ENCODE results near the gene ARHGEF35.
"Not testable (repeated sequence)": the region's sequence is repeated elsewhere in the genome, so short reads cannot be mapped to it uniquely, and the experiment has no call there.

ARHGEF35 gene

DNA sequence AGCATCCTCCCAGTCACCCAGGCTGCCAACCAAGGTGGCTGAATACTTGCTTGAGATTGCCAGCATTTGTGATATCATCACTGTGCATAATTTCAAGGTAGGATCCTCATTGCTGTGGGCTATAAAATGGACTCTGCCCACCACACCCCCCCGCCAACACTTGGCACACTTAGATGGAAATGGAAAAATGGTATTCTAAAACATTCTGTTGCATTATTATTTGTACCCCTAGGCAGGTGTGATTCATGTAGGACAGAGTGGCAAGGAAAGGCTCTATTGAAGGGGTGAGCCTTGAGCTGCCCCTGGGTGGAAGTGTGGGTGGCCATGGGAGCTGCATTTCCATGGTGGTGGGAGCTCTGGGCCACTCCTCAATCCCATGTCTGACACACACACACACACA, 22.9 kb upstream of the ARHGEF35 start:
- H3K9me3 ChIP-seq (ENCODE audit: control insufficient read depth, low read length); H3K4me1 ChIP-seq (ENCODE audit: control insufficient read depth, insufficient read depth, low read length, poor library complexity, severe bottlenecking); H3K27ac ChIP-seq (ENCODE audit: low read depth, low read length, severe bottlenecking); H3K36me3 ChIP-seq (ENCODE audit: control insufficient read depth, insufficient read depth, low read length); H3K4me3 ChIP-seq (ENCODE audit: extremely low read depth, insufficient read depth, low read length, poor library complexity, severe bottlenecking): not testable (repeated sequence)
- WGBS, 2 experiments (ENCODE audit: insufficient coverage in 2 of 2): no CpG with 5 or more reads among the region's 1 CpG

DNA sequence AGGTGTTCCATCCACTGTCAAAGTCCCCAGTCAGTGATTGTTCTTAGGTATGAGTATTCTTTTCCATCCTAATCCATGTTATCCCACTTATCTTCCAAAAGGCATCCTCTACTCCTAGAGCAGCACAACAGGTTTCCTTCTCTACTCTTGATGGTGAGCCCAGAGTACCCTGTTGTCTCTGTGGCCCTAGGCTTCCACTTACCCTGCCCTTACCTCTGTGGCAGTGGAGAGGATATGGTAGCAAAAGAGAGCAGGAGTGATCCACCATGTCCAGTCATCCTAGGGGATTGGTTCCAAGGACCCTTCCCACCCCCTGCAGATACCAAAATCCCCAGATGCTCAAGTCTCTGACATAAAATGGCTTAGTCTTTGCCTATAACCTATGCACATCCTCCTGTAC, 21.6 kb upstream of the ARHGEF35 start:
- not testable (repeated sequence) for H3K27ac ChIP-seq (ENCODE audit: low read depth, low read length, severe bottlenecking); H3K4me1 ChIP-seq (ENCODE audit: control insufficient read depth, insufficient read depth, low read length, poor library complexity, severe bottlenecking); H3K36me3 ChIP-seq (ENCODE audit: control insufficient read depth, insufficient read depth, low read length); H3K9me3 ChIP-seq (ENCODE audit: control insufficient read depth, low read length); H3K4me3 ChIP-seq (ENCODE audit: extremely low read depth, insufficient read depth, low read length, poor library complexity, severe bottlenecking)

DNA sequence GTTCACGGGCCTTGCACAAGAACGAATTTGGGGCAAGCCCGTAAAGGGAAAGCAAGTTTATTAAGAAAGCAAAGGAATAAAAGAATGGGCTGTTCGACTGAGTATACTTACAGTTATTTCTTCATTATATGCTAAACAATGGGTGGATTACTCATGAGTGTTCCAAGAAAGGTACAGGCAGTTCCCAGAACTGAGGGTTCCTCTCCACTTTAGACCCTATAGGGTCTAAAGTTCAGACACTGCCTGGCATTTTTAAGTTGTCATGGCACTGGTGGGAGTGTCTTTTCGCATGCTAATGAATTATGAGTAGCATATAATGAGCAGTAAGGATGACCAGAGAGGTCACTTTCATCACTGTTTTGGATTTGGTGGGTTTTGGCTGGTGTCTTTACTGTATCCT, 9.7 kb upstream of the ARHGEF35 start:
- H3K27ac ChIP-seq (ENCODE audit: low read depth, low read length, severe bottlenecking); H3K9me3 ChIP-seq (ENCODE audit: control insufficient read depth, low read length); H3K4me1 ChIP-seq (ENCODE audit: control insufficient read depth, insufficient read depth, low read length, poor library complexity, severe bottlenecking); H3K4me3 ChIP-seq (ENCODE audit: extremely low read depth, insufficient read depth, low read length, poor library complexity, severe bottlenecking); H3K36me3 ChIP-seq (ENCODE audit: control insufficient read depth, insufficient read depth, low read length): not testable (repeated sequence)
- no CpG with 5 or more reads among the region's 5 CpGs for whole genome bisulfite sequencing, 2 experiments (ENCODE audit: insufficient coverage in 2 of 2)

DNA sequence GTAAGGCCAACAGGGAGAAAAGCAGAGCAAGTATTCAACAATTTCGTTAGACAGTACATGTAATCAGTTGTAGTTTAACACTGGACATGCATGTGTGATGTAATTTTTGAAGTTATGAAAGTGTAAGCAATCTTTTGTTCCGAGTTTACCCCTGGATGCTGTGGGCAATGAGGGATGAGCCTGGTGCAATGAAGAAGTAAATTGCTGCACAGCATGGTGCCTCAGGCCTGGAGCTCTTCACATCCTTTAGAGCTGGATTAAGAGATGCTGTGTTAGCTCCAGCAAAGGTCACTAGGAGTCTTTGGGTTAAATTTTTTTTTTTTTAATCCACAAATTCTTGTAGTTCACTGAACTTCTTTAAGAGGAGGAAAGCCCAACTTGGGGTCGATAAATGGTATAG, 7.5 kb upstream of the ARHGEF35 start:
- WGBS, 2 experiments (ENCODE audit: insufficient coverage in 2 of 2): no CpG with 5 or more reads among the region's 3 CpGs
- H3K27ac ChIP-seq (ENCODE audit: low read depth, low read length, severe bottlenecking); H3K4me3 ChIP-seq (ENCODE audit: extremely low read depth, insufficient read depth, low read length, poor library complexity, severe bottlenecking); H3K36me3 ChIP-seq (ENCODE audit: control insufficient read depth, insufficient read depth, low read length); H3K9me3 ChIP-seq (ENCODE audit: control insufficient read depth, low read length); H3K4me1 ChIP-seq (ENCODE audit: control insufficient read depth, insufficient read depth, low read length, poor library complexity, severe bottlenecking): not testable (repeated sequence)

DNA sequence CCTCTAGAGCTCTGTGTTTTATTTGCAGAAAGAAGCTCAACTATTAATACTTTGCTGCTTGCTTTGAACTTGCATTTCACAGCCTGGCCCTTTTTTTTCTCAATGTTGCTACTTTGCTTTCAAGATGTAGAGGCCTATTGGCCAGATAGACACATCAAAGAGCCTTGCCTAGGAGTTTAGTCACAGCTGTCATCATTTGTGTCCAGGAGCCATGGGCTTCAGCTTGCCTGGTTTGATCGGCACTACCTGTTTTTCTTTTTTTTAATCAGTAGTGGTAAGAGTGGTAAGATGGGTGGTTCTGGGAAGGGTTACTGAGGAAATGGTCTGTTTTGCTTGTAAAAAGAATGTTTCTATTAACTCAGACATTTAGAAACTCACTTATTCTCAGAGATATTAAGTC, 6.3 kb upstream of the ARHGEF35 start:
- H3K4me1 ChIP-seq (ENCODE audit: control insufficient read depth, insufficient read depth, low read length, poor library complexity, severe bottlenecking); H3K9me3 ChIP-seq (ENCODE audit: control insufficient read depth, low read length); H3K4me3 ChIP-seq (ENCODE audit: extremely low read depth, insufficient read depth, low read length, poor library complexity, severe bottlenecking); H3K36me3 ChIP-seq (ENCODE audit: control insufficient read depth, insufficient read depth, low read length); H3K27ac ChIP-seq (ENCODE audit: low read depth, low read length, severe bottlenecking): not testable (repeated sequence)
- WGBS, 2 experiments (ENCODE audit: insufficient coverage in 2 of 2): no CpG with 5 or more reads among the region's 1 CpG

DNA sequence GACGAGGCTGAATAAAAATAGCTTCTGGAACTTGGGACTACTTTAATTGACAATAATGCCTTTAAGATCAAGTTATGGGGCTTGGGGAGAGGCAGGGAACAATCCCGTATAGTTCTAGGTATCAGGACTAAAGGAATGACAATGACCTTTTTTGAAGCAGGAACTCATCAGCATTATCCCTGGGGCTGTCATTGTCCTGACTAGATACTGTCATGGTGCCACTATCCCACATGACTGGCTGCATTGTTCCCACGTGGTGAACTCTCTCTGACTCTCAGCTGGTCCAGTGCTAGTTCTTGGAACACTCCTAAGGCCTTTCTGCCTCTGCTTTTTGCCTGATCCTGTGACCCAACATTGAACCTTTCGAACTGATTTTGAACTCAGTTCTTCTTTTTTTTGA, 3.3 kb upstream of the ARHGEF35 start:
- not testable (repeated sequence) for H3K4me3 ChIP-seq (ENCODE audit: extremely low read depth, insufficient read depth, low read length, poor library complexity, severe bottlenecking); H3K27ac ChIP-seq (ENCODE audit: low read depth, low read length, severe bottlenecking); H3K4me1 ChIP-seq (ENCODE audit: control insufficient read depth, insufficient read depth, low read length, poor library complexity, severe bottlenecking); H3K36me3 ChIP-seq (ENCODE audit: control insufficient read depth, insufficient read depth, low read length); H3K9me3 ChIP-seq (ENCODE audit: control insufficient read depth, low read length)
- WGBS, 2 experiments (ENCODE audit: insufficient coverage in 2 of 2): no CpG with 5 or more reads among the region's 4 CpGs

DNA sequence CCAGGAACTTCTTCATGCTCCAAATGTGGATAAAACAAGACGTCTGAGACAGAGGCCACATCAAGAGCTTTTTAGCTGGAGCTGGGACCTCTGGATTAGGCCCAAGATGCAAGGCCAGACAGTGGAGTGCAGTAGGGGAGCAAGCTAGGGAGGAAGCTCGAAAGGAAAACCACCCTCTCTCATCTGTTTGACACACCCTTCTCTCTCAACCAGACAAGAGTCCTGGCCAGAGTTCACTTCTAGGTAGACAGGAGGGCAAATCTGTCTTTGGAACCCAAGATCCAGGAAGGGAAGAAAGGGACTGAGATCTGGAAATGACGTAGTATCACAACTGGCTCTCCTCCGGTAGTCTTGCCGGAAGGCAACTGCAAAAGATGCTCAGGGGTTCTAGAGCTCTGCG, 1.2 kb downstream of the ARHGEF35 start:
- H3K4me3 ChIP-seq (ENCODE audit: extremely low read depth, insufficient read depth, low read length, poor library complexity, severe bottlenecking); H3K36me3 ChIP-seq (ENCODE audit: control insufficient read depth, insufficient read depth, low read length); H3K4me1 ChIP-seq (ENCODE audit: control insufficient read depth, insufficient read depth, low read length, poor library complexity, severe bottlenecking); H3K27ac ChIP-seq (ENCODE audit: low read depth, low read length, severe bottlenecking); H3K9me3 ChIP-seq (ENCODE audit: control insufficient read depth, low read length): not testable (repeated sequence)
- WGBS, 2 experiments (ENCODE audit: insufficient coverage in 2 of 2): no CpG with 5 or more reads among the region's 6 CpGs

DNA sequence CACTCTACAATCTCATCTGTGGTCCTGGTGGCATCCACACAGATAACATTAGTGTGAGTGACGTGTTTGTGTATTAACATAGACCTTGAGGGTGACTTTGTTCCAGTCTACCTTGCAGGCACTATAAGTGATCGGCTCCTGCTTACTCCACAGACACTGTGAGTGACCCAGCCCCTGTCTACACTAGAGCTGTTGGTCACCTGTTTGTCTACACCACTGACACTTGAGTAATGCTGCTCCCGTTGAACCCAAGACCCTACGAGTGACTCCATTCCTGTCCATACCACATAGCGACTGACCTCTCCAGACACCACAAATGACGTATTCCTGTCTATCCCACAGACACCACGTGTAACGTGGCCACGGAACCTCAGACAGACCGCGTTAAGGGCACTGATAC, 1.9 kb downstream of the ARHGEF35 start:
- H3K9me3 ChIP-seq (ENCODE audit: control insufficient read depth, low read length); H3K36me3 ChIP-seq (ENCODE audit: control insufficient read depth, insufficient read depth, low read length); H3K27ac ChIP-seq (ENCODE audit: low read depth, low read length, severe bottlenecking); H3K4me3 ChIP-seq (ENCODE audit: extremely low read depth, insufficient read depth, low read length, poor library complexity, severe bottlenecking); H3K4me1 ChIP-seq (ENCODE audit: control insufficient read depth, insufficient read depth, low read length, poor library complexity, severe bottlenecking): not testable (repeated sequence)
- WGBS, 2 experiments (ENCODE audit: insufficient coverage in 2 of 2): no CpG with 5 or more reads among the region's 11 CpGs

DNA sequence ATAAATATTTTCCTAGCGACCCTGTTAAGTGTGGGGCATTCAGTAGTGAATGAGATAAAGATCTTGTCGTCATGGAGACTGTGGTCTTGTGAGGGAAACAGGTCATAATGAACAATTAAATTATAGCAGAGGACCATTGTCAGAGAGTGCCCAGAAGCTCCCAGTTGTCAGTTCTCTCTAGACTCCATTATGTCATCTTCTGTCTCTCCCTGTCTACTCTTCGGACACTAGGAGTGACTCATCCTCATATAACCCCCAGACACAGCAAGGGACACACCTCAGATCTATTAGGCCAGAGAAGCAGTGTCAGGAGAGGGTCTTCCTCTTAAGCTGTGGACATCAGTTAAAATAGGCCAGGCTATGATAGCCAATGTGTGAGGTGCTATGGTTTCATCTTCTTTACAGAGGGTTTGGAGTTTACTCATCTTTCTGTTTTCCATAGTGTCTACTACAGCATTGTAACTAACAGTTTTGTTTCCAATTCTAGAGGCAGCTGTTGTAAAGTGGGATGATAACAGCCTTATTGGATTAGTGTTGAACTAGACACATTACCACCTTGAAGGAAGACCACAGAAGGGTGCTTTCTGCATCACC, 7.0 kb downstream of the ARHGEF35 start:
- H3K4me3 ChIP-seq (ENCODE audit: extremely low read depth, insufficient read depth, low read length, poor library complexity, severe bottlenecking); H3K36me3 ChIP-seq (ENCODE audit: control insufficient read depth, insufficient read depth, low read length); H3K9me3 ChIP-seq (ENCODE audit: control insufficient read depth, low read length); H3K4me1 ChIP-seq (ENCODE audit: control insufficient read depth, insufficient read depth, low read length, poor library complexity, severe bottlenecking); H3K27ac ChIP-seq (ENCODE audit: low read depth, low read length, severe bottlenecking): not testable (repeated sequence)
- no CpG with 5 or more reads among the region's 3 CpGs for WGBS, 2 experiments (ENCODE audit: insufficient coverage in 2 of 2)

DNA sequence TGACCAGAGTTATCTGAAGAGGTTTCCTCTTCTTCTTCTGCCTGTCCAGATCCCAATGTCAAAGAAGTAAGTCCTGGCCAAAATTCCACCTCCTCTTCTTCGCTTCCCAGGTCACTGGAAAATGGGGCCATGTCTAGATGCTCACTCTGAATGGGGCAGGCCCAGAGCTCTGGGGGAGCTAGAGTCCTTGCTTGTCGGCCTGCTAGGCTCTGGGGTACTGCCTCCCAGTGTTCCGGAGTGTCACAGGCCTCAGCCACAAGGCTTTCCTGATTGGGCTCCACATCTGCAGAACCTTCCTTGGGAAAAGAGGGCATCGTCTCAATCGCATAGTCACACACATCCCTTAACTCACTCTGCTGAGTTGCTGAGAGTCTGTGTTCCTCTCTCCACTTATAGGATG, 7.8 kb downstream of the ARHGEF35 start:
- not testable (repeated sequence) for H3K36me3 ChIP-seq (ENCODE audit: control insufficient read depth, insufficient read depth, low read length); H3K4me1 ChIP-seq (ENCODE audit: control insufficient read depth, insufficient read depth, low read length, poor library complexity, severe bottlenecking); H3K27ac ChIP-seq (ENCODE audit: low read depth, low read length, severe bottlenecking); H3K9me3 ChIP-seq (ENCODE audit: control insufficient read depth, low read length); H3K4me3 ChIP-seq (ENCODE audit: extremely low read depth, insufficient read depth, low read length, poor library complexity, severe bottlenecking)
- no CpG with 5 or more reads among the region's 5 CpGs for WGBS, 2 experiments (ENCODE audit: insufficient coverage in 2 of 2)

DNA sequence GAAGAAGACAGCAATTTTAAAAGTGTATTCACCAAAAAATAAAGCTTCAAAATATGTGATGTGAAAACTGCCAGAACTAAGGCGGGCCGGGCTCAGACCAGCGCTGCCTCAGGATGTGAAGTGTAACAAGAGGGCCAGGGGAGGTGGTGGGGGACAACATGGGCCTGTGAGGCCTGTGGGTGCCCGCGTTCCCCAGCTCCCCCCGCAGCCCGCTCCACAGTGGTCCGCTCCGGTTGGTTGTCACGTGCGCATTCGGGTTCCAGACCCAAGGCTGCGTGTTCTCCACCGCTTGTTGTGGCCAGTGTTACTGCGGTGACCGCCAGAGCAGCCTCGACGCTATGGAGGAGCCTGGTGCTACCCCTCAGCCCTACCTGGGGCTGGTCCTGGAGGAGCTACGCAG, 12.5 kb downstream of the ARHGEF35 start, which contains the start of gene CTAGE4:
TSS of gene CTAGE4 (plus strand) at position 301 of the 400 bp plus-strand sequence. CDS start at position 339, 38 bp downstream.
- not testable (repeated sequence) for H3K9me3 ChIP-seq (ENCODE audit: control insufficient read depth, low read length); H3K36me3 ChIP-seq (ENCODE audit: control insufficient read depth, insufficient read depth, low read length); H3K27ac ChIP-seq (ENCODE audit: low read depth, low read length, severe bottlenecking); H3K4me3 ChIP-seq (ENCODE audit: extremely low read depth, insufficient read depth, low read length, poor library complexity, severe bottlenecking); H3K4me1 ChIP-seq (ENCODE audit: control insufficient read depth, insufficient read depth, low read length, poor library complexity, severe bottlenecking)
- no CpG with 5 or more reads among the region's 19 CpGs for WGBS, 2 experiments (ENCODE audit: insufficient coverage in 2 of 2)

DNA sequence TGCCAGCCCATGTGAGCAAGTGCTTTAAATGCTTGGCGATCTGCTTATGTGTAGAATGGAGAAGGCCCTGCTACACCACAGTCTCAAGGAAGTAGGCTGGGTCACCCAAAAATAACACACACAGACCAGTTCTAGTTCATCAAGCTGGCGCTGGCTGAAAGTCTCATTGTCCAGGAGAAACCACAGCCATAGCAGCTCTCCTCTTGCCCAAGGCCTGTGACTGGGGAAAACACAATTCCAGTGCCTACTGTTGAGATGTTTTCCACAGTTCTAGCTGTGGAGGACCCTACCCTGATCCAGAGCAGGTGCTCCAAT, 16.5 kb downstream of the ARHGEF35 start:
- not testable (repeated sequence) for H3K36me3 ChIP-seq (ENCODE audit: control insufficient read depth, insufficient read depth, low read length); H3K27ac ChIP-seq (ENCODE audit: low read depth, low read length, severe bottlenecking); H3K9me3 ChIP-seq (ENCODE audit: control insufficient read depth, low read length); H3K4me1 ChIP-seq (ENCODE audit: control insufficient read depth, insufficient read depth, low read length, poor library complexity, severe bottlenecking); H3K4me3 ChIP-seq (ENCODE audit: extremely low read depth, insufficient read depth, low read length, poor library complexity, severe bottlenecking)
- no CpG with 5 or more reads among the region's 2 CpGs for WGBS, 2 experiments (ENCODE audit: insufficient coverage in 2 of 2)
